Vagina (tissue), 2 donors: Measurements from ENCODE around the gene HDAC7. TPM values are rescaled to one million over a fixed set of nuclear protein-coding genes. Genes with fewer than 3 reads are reported as not detected.
A peak's percentile ranks its signal among the peaks of the same experiment; 100 is the strongest.

Experiments
- DNase-seq, 2 donors: peaks; one replicate each; pipeline ENCODE4 v3.0.0-alpha.2; 2017; ENCODE audit errors: extremely low spot score in 2 of 2
- H3K27ac ChIP-seq: fragments of 200-600 bp; sonication (generic); one replicate; pipeline ENCODE4 v1.5.1; 2019
- H3K27me3 ChIP-seq: fragments of 200-600 bp; sonication (generic); one replicate; pipeline ENCODE4 v1.5.1; 2019
- H3K36me3 ChIP-seq, 2 donors: fragments of 200-600 bp; sonication (generic); one replicate each; pipeline ENCODE4 v1.5.1; 2017 to 2019
- H3K4me1 ChIP-seq: fragments of 200-600 bp; sonication (generic); one replicate; pipeline ENCODE4 v1.5.1; 2019
- H3K4me3 ChIP-seq, 2 donors: fragments of 200-600 bp; sonication (generic); 1 replicate in 1 of 2; 2 replicates in 1 of 2; pipeline ENCODE4 v1.5.1; 2016 to 2019
- H3K9me3 ChIP-seq: fragments of 200-600 bp; sonication (generic); one replicate; pipeline ENCODE4 v1.5.1; 2019
- CTCF ChIP-seq, 3 experiments: fragments of 450-650 bp in 2 of 3; fragments of 200-600 bp in 1 of 3; sonication (generic) in 1 of 3; IDR thresholded peaks; one replicate each; pipeline ENCODE4 v1.5.1; 2017 to 2019; ENCODE audit warnings: antibody characterized with exemption in 3 of 3, mild to moderate bottlenecking in 2 of 3, moderate library complexity in 2 of 3
- POLR2A ChIP-seq, 2 donors: fragments of 450-650 bp; IDR thresholded peaks; one replicate each; pipeline ENCODE4 v1.6.1; 2017; ENCODE audit warnings: antibody characterized with exemption in 2 of 2, mild to moderate bottlenecking in 2 of 2, moderate library complexity in 2 of 2
- POLR2AphosphoS5 ChIP-seq, 2 donors: sonication (generic); formaldehyde crosslinking; IDR thresholded peaks; one replicate each; pipeline ENCODE4 v1.9.0; 2017; ENCODE audit warnings: antibody characterized with exemption in 2 of 2, mild to moderate bottlenecking in 2 of 2, low read depth in 1 of 2; ENCODE audit not compliant: insufficient read depth in 1 of 2
- intact Hi-C: fragments of 100-400 bp; cut with DNase I; formaldehyde crosslinking; loops from one replicate; pipeline ENCODE4 v1.15.1; 2023
- total RNA-seq: library from RNA; depleted of rRNA; stranded (reverse); fragments of >200 nt; gene quantifications from one replicate; pipeline ENCODE4 v1.2.3, GENCODE V29; 2016

The HDAC7 gene
- total RNA-seq, 1 donor from 2014 or later: 67.0 TPM

- Histone ChIP-seq H3K4me1 (peaks cover 17% of the 10 kb centered on the region), H3K4me3 (no peak overlapping the region), H3K27ac (no peak overlapping the region), H3K36me3 (peaks cover 0 to 2% of the 10 kb centered on the region in 2 donors), H3K27me3 (no peaks in the 10 kb centered on the region), H3K9me3 (no peaks in the 10 kb centered on the region)
- no peak for TF ChIP-seq CTCF (IDR thresholded peaks at IDR 0.05)
- TF ChIP-seq POLR2A (IDR thresholded peaks at IDR 0.05): no peak
- no peak for TF ChIP-seq POLR2AphosphoS5 (IDR thresholded peaks at IDR 0.05; ENCODE audit: insufficient read depth in 1 of 2, low read depth in 1 of 2)
- intact Hi-C loops: no loop called here
- no peak for DNase-seq
Observed at GRCh38 chr12:47860279-47860841, 40.7 kb upstream of the HDAC7 start.

DNA sequence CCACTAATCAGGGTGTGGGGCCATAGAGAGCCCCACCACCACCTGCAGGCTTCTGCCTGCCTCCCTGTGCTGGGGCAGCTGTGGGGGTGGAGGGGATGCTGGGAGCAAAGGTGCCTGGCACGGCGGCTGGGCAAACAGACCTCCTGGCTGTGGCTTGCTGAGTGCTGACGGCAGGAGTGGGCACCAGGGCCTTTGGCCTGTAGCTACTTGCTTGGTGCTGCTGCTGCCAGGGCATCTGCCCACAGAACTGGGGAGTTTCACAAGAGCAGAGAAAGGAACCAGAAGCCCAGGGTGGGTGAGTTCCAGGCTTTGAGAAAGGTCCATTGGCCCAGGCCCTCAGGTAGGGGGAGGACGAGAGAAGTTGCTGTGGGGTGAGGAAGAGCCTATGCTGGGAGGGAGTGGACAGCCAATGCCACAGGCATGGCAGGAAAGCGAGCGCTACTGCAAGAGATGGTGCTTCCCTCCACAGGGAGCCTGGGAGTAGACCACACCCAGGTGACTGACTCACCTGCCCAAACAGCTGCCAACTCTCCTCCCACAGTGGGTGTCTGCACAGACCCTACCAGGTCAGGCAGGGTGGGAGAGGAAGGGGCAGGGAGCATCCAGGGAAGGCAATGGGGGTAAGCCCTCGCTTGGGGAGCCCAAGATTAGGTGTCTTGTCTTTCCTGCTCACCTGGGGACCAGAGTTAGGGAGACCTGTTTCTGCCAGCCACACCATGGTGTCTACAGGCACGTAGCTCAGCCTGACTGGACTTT lies 39.0 kb upstream of the HDAC7 start:
- H3K4me1 ChIP-seq: peaks cover 17% of the 10 kb centered on the region
- no peak for DNase-seq
- peaks cover 0 to 5% of the 10 kb centered on the region in 2 donors for H3K36me3 ChIP-seq
- H3K27me3 ChIP-seq: no peaks in the 10 kb centered on the region
- TF ChIP-seq POLR2AphosphoS5 (IDR thresholded peaks at IDR 0.05; ENCODE audit: insufficient read depth in 1 of 2, low read depth in 1 of 2) (peak in 1 of 2 donors; percentile 29), CTCF (IDR thresholded peaks at IDR 0.05) (no peak), POLR2A (IDR thresholded peaks at IDR 0.05) (no peak)
- no peak overlapping the region for H3K27ac ChIP-seq
- H3K9me3 ChIP-seq: no peaks in the 10 kb centered on the region
- intact Hi-C loops: no loop called here
- no peak overlapping the region for H3K4me3 ChIP-seq

DNA sequence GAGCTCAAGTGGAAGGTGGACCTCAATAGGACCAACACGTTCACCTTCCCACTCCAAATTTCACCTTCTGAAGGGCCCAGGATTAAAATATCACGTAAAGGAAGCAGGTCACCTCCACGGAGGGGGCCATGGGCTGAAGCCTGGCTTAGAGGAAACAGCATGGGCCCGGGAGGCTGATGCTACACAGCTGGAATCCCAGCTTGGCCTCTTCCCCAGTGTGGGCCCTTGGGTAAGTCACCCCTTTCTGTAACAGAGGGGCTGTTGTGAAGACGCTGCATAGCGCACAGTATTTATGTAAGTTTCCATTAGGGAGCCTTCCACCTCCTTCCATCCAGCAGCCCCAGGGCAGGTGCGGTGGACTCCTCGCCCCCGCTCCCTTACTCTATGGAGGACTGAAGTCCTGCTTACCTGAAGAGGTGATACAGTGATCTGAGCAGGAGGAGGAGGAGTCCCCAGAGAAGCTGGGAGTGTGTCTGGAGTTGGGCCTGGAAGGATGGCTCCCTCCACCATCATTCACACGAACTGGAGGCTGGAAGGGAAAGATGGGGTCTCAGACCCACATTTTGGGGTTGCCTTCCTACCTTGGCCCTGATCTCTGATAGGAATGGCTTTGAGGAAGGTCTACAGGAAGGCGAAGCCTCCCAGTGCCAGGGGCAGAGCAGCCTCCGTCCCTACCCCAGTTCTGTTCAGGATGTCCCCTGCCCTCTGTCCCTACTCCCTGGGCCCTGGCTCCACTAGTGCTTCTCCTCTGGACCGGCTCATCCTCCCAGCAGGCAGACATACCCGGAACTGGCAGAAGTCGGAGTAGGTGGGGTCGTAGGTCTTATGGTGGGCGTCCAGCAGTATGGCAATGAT lies 37.2 kb upstream of the HDAC7 start:
- no peak for DNase-seq

DNA sequence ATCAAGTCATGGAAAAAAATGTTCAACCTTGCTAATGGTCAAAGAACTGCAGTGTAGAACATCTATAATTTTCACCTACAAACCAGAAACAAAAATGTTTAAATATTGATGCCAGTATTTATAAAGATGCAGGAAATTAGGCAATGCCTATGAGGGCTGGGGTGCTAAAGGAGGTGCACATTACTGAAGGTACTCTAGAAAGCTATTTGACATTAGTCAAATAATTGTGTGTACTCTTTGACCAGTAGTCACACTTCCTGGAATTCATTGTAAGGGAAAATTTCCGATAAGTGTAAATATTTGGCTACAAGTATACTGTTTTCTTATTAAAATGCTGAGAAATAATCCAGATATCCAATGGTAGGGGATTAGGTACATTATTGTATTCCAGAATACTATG lies 36.4 kb upstream of the HDAC7 start:
- H3K27me3 ChIP-seq: no peaks in the 10 kb centered on the region
- H3K4me1 ChIP-seq: peaks cover 11% of the 10 kb centered on the region
- intact Hi-C loops: no loop called here
- no peak for DNase-seq
- H3K9me3 ChIP-seq: no peaks in the 10 kb centered on the region
- peaks cover 0 to 10% of the 10 kb centered on the region in 2 donors for H3K36me3 ChIP-seq
- TF ChIP-seq CTCF (IDR thresholded peaks at IDR 0.05) (no peak), POLR2A (IDR thresholded peaks at IDR 0.05) (no peak), POLR2AphosphoS5 (IDR thresholded peaks at IDR 0.05; ENCODE audit: insufficient read depth in 1 of 2, low read depth in 1 of 2) (no peak)
- H3K4me3 ChIP-seq: no peak overlapping the region
- no peak overlapping the region for H3K27ac ChIP-seq

More for the DNA sequence above, 37.2 kb upstream of the HDAC7 start:
- Histone ChIP-seq H3K4me1 (peaks cover 11% of the 10 kb centered on the region), H3K27me3 (no peaks in the 10 kb centered on the region), H3K9me3 (no peaks in the 10 kb centered on the region), H3K27ac (no peak overlapping the region), H3K4me3 (no peak overlapping the region), H3K36me3 (peaks cover 0 to 10% of the 10 kb centered on the region in 2 donors)
- no peak for TF ChIP-seq CTCF (IDR thresholded peaks at IDR 0.05)
- no peak for TF ChIP-seq POLR2A (IDR thresholded peaks at IDR 0.05)
- no peak for TF ChIP-seq POLR2AphosphoS5 (IDR thresholded peaks at IDR 0.05; ENCODE audit: insufficient read depth in 1 of 2, low read depth in 1 of 2)
- intact Hi-C loops: no loop called here
